ENCODE data around the gene NSMCE3. TPM values are rescaled to one million over a fixed set of nuclear protein-coding genes. Genes with fewer than 3 reads are reported as not detected.
A peak's percentile ranks its signal among the peaks of the same experiment; 100 is the strongest.

Gene NSMCE3
- total RNA-seq, 2 experiments from 2014 or later, result 11.1 to 11.2 TPM

DNA sequence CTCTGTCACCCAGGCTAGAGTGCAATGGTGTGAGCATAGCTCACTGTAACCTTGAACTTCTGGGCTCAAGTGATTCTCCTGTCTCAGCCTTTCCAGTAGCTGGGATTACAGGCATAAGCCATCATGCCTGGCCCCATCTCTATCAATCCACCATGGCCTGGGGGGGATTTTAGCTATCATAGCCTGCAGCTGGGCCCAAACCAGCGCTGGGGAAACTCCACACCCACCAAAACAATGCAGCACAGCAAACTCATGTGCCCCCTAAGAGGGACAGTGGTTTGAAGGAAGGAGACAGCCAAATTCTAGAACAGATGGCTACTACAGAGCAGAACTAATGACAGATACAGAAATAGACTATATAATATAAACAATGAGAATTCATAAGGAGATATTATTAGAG lies 13.8 kb upstream of the NSMCE3 start:
- ChIA-PET POLR2A (no interaction called here), CTCF (no interaction called here)
- peaks cover 37% of the 10 kb centered on the region for H3K27me3 Mint-ChIP-seq

DNA sequence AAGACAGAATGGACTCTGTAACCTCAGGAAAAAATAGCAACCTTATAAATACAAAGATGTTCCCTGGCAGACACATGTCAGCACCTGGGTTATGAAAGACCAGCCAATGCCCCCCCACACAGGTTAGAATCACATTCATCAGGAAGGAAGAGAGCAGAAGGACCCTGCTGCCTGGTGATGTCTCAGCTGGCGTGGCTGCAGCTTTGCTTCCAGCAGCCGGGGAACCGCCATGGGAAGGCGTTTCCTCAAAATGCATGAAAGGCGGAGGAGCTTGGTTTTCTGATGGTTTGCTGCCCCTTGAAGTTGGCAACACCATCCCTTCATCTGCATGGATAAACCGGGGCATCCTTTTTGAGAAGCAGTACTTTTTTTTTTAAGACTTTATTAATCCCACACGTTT lies 10.9 kb upstream of the NSMCE3 start:
- ChIA-PET CTCF (no interaction called here), POLR2A (no interaction called here)
- H3K4me3 Mint-ChIP-seq, result no peak overlapping the region
- peaks cover 2% of the 10 kb centered on the region for H3K9me3 Mint-ChIP-seq
- H3K4me1 Mint-ChIP-seq, result no peaks in the 10 kb centered on the region
- DNase-seq, result no peak
- H3K27ac Mint-ChIP-seq, result no peak overlapping the region
- peaks cover 25% of the 10 kb centered on the region for H3K27me3 Mint-ChIP-seq
- no peaks in the 10 kb centered on the region for H3K36me3 Mint-ChIP-seq (ENCODE audit: low read depth)

More for the DNA sequence above, 13.8 kb upstream of the NSMCE3 start:
- Mint-ChIP-seq H3K9me3 (peaks cover 2% of the 10 kb centered on the region), H3K27ac (no peak overlapping the region), H3K4me3 (no peak overlapping the region), H3K36me3 (ENCODE audit: low read depth) (no peaks in the 10 kb centered on the region), H3K4me1 (no peaks in the 10 kb centered on the region)
- no peak for DNase-seq

DNA sequence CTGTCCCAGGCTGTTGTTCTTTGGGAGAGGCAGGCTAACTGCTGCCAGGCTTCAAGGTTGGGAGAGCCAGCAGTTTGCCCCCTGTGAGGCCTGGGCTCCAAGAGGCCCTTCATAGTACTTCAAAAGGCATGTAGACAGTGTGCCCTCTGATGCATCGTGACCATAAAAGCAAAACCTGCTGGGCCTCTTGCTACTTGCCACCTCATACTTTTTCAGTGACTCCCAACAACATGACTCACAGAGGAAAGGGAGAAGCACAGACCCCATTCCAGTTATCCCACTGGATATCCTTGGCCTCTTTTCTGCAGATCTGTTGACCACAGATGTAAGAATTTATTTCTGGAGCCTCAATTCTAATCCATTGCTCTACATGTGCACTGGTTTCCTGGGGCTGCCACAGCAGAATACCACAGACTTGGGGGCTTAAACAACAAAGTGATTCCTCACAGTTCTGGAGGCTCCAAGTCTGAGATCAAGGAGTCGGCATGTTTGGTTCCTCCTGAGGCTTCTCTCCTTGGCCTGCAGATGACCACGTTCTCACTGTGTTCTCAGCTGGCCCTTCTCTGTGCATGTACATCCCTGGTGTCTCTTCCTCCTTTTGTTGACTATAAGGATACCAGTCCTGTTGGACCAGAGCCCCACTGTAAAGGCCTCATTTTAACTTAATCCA lies 8.9 kb upstream of the NSMCE3 start:
- Mint-ChIP-seq H3K36me3 (ENCODE audit: low read depth) (no peaks in the 10 kb centered on the region), H3K27me3 (peaks cover 11% of the 10 kb centered on the region), H3K4me3 (no peak overlapping the region), H3K9me3 (peaks cover 2% of the 10 kb centered on the region), H3K4me1 (no peaks in the 10 kb centered on the region), H3K27ac (no peak overlapping the region)
- ChIA-PET CTCF (no interaction called here), POLR2A (interaction anchor here (1.1 kb wide), 1 partner anchor 10 kb away, joined by 3 read pairs; no protein-coding TSS in a partner anchor)
- no peak for DNase-seq

DNA sequence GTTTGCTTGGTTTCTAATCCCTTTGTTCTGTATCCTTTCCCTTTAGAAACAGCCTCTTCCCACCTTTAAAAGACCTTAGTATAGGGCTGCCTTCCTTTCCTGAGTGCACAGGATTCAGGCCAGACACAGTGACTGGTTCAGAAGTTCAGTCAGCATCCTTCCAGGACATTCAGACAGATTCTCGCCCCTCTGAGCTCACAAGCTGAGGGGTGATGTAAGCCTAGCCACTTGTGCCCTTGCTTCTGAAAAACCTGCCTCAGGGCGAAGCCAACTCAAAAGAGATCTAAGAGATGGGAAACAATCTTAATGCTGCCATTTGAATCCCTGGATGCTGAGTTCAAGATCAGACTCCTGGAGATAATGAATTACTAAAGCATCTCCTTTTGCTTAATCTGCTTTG lies 6.7 kb upstream of the NSMCE3 start:
- H3K36me3 Mint-ChIP-seq (ENCODE audit: low read depth), result no peaks in the 10 kb centered on the region
- no peaks in the 10 kb centered on the region for H3K4me1 Mint-ChIP-seq
- H3K9me3 Mint-ChIP-seq, result no peaks in the 10 kb centered on the region
- no peak for DNase-seq
- no peak overlapping the region for H3K4me3 Mint-ChIP-seq
- H3K27me3 Mint-ChIP-seq, result peaks cover 8% of the 10 kb centered on the region
- POLR2A ChIA-PET, result no interaction called here
- no peak overlapping the region for H3K27ac Mint-ChIP-seq
- CTCF ChIA-PET, result no interaction called here

DNA sequence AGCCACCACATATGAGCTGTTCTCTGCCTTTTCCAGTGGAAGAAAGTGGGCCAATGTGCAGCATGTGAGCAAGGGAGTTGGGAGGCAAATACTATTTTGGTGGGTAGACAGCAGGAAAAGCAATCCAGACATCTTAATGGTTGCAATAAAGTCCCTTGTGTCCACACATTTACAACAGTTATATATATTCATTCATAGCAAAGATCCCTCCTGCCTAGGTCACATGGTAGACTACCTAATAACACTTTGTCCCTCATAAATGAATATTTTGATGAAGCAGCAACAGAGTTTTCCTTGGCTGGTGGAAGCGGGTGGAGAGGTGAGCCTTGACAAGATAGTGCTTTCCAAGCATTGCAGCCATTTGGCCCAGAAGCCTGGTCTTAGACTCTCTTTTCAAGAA lies 6.2 kb upstream of the NSMCE3 start:
- ChIA-PET POLR2A (no interaction called here), CTCF (no interaction called here)
- no peaks in the 10 kb centered on the region for H3K9me3 Mint-ChIP-seq
- no peak overlapping the region for H3K27ac Mint-ChIP-seq
- peaks cover 8% of the 10 kb centered on the region for H3K27me3 Mint-ChIP-seq
- H3K36me3 Mint-ChIP-seq (ENCODE audit: low read depth), result no peaks in the 10 kb centered on the region
- no peak overlapping the region for H3K4me3 Mint-ChIP-seq
- peaks cover 2% of the 10 kb centered on the region for H3K4me1 Mint-ChIP-seq
- no peak for DNase-seq

DNA sequence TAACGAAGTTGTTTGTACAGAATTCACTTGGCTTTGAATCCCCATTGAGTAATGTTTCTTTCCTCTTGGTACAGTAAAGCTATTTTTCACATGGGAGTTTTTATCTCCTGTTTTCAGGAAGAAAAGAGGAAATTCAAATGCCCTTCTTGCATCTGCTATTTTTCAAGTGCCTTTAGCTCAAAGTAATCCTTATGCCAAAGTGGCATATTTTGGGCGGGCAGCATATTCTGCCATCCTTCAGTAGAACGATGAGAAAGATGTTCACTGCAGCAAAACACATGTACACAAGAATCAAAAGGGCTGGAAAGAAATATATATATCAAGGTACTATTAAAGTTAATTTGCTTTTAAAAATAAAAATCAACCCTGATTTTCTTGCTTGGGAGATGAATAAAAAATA lies 5.3 kb upstream of the NSMCE3 start:
- POLR2A ChIA-PET, result no interaction called here
- H3K4me3 Mint-ChIP-seq, result no peak overlapping the region
- H3K4me1 Mint-ChIP-seq, result peaks cover 7% of the 10 kb centered on the region
- peaks cover under 1% of the 10 kb centered on the region for H3K27me3 Mint-ChIP-seq
- no peak overlapping the region for H3K27ac Mint-ChIP-seq
- H3K36me3 Mint-ChIP-seq (ENCODE audit: low read depth), result no peaks in the 10 kb centered on the region
- CTCF ChIA-PET, result no interaction called here
- H3K9me3 Mint-ChIP-seq, result no peaks in the 10 kb centered on the region
- DNase-seq, result no peak

DNA sequence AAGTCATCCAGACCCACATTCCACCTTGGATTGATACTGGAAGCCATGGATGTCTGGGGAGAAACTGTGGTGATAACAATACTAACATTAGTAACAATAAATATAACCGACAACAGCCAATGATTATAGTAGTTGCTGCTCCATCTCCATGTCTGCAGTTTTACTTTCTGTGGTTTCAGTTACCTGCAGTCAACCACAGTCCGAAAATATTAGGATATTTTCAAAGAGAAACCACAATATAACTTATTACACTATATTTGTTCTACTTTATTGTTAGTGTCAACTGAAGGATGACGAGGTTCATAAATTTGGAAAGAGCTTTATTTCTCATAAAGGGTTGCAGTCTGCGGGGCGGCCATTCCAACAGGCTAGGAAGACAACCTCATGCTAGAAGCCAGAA lies 2.6 kb upstream of the NSMCE3 start:
- CTCF ChIA-PET, result interaction anchor here (0.6 kb wide), 1 partner anchor 469 kb away, joined by 3 read pairs; no protein-coding TSS in a partner anchor
- POLR2A ChIA-PET, result no interaction called here
- no peak overlapping the region for H3K27ac Mint-ChIP-seq
- H3K27me3 Mint-ChIP-seq, result no peaks in the 10 kb centered on the region
- no peak overlapping the region for H3K4me3 Mint-ChIP-seq
- H3K4me1 Mint-ChIP-seq, result peaks cover 24% of the 10 kb centered on the region
- H3K9me3 Mint-ChIP-seq, result no peaks in the 10 kb centered on the region
- DNase-seq, result no peak
- no peaks in the 10 kb centered on the region for H3K36me3 Mint-ChIP-seq (ENCODE audit: low read depth)

DNA sequence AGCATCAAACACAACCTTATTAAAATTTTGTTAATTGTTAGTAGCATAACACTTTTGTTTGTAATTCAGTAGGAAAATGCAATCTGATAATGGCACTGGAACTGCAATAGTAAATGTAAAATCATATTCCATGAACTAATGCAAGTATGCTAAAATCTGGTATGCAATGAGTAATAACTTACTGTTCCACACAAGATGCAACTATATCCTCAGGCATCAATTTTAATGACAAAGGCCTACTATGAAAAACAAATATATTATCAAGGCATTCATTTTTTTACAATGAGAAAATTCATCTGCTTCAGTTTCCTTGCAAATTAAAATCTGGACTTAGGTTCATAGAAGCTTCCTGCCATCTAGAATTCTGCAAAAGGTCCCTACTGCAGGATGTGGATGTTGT lies 1.4 kb upstream of the NSMCE3 start:
- Mint-ChIP-seq H3K27ac (no peak overlapping the region), H3K27me3 (no peaks in the 10 kb centered on the region), H3K4me1 (peaks cover 36% of the 10 kb centered on the region), H3K36me3 (ENCODE audit: low read depth) (peaks cover 4% of the 10 kb centered on the region), H3K9me3 (no peaks in the 10 kb centered on the region), H3K4me3 (no peak overlapping the region)
- no peak for DNase-seq
- ChIA-PET POLR2A (no interaction called here), CTCF (no interaction called here)

DNA sequence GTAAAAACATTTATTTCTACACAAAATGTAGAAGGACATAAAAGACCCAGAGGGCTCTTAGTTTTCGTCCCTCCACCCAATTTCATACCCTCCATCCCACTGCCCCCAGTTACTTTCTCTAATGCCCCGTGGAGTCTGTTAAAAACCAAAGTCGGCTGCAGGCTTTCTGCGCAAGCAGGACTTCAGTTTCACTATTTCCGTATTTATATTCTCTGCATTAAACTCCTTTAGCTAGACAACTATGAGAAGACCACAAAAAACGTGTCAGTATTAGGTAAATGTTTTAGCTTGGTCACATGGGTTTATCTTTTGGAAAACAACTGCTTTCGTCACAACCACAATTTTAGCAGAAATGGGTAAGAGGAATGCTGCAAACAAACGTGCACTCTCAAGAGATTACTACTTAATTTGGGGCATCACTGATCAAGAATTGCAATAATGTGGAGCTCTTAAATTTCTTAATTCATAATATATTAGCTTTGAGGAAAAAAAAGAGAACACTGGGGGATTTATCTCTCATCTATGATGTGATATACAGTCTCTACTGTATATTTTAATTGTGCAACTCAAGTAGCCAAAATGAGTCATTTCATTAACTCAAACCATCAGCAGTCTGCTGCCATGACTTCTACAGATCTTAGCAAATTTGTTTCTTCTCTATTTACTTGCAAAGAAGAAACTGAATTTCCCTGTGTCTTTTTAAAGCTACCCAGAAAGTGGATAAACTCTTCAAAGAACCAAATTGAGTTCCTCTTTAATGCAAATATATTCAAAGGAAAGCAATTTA lies 740 bp upstream of the NSMCE3 start:
- peaks cover 39% of the 10 kb centered on the region for H3K4me1 Mint-ChIP-seq
- no peaks in the 10 kb centered on the region for H3K9me3 Mint-ChIP-seq
- H3K27ac Mint-ChIP-seq, result peak overlapping the region; percentile 96
- peak; percentile 32 for DNase-seq
- peak overlapping the region; percentile 88 for H3K4me3 Mint-ChIP-seq
- peaks cover 6% of the 10 kb centered on the region for H3K36me3 Mint-ChIP-seq (ENCODE audit: low read depth)
- ChIA-PET CTCF (interaction anchor here (1.0 kb wide), 1 partner anchor 168 kb away, joined by 6 read pairs; no protein-coding TSS in a partner anchor), POLR2A (no interaction called here)
- no peaks in the 10 kb centered on the region for H3K27me3 Mint-ChIP-seq

DNA sequence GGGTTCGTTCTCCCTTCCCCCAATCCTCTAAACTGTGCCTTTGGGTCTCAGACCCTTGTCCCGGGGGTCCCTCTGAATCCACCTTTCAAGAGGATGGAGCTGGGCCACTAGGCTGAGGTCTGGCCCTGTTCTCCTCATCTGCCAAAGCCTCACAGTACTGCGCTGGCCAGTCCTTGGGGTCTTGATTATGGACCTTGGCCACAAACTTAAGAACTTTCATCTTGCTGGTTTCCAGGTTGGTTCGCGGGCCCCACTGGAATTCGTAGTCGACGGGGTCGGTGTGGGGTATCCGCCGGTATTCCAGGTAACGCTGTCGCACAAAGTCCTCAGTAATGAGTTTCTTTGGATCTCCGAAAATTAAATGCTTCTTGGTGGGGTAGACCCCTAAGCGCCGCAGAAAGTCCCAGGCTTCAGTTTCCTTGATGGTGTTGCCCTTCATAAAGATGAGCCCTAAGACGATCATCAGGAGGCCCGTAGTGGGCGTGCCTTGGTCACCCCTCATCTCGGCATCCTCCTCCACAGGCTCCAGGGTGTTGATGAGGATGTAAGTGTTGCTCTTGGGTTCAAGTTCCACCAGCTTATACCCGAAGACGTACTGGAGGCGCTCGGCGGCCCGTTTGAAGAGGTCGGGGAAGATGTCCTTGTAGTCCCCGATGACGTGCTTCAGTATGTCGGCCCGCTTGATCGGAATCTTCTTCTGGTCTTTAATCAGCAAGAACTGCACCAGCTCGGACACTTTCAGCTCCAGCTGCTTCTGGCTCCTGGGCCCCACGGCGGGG lies 727 bp downstream of the NSMCE3 start:
- CTCF ChIA-PET, result no interaction called here
- POLR2A ChIA-PET, result interaction anchor here (0.7 to 1.3 kb wide), 2 partner anchors 8 to 9 kb away, joined by 3 read pairs; no protein-coding TSS in a partner anchor
- H3K27ac Mint-ChIP-seq, result peak overlapping the region; percentile 94
- H3K4me1 Mint-ChIP-seq, result peaks cover 39% of the 10 kb centered on the region
- H3K36me3 Mint-ChIP-seq (ENCODE audit: low read depth), result peaks cover 6% of the 10 kb centered on the region
- H3K27me3 Mint-ChIP-seq, result no peaks in the 10 kb centered on the region
- H3K4me3 Mint-ChIP-seq, result peak overlapping the region; percentile 99
- peak; percentile 59 for DNase-seq
- H3K9me3 Mint-ChIP-seq, result no peaks in the 10 kb centered on the region

DNA sequence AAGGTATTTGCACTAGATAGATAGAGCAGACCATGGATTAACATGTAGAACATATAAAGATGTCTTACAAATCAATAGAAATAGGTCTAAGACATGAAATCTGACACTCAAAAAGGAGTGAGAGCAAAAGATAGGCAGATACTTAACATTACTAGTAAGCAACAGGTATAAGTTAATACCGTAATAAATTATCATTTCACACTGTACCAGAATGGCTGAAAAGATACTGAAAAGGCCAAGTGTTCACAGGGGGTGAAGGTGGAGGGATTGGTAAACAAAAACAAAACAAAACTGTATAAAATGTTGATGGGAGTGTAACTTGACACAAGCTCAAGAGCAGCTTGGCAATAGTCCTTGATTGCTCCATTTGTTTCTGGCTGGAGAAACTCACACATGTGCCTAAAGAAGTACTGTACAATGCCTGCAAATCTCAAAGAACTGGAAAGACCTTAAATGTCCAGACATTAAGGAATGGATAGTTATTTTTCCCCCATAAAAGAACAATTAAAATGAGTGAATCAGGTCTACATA lies 3.5 kb downstream of the NSMCE3 start:
- Mint-ChIP-seq H3K4me1 (peaks cover 39% of the 10 kb centered on the region), H3K9me3 (no peaks in the 10 kb centered on the region), H3K36me3 (ENCODE audit: low read depth) (peaks cover 6% of the 10 kb centered on the region), H3K4me3 (no peak overlapping the region), H3K27ac (no peak overlapping the region), H3K27me3 (no peaks in the 10 kb centered on the region)
- POLR2A ChIA-PET, result no interaction called here
- CTCF ChIA-PET, result no interaction called here
- no peak for DNase-seq

DNA sequence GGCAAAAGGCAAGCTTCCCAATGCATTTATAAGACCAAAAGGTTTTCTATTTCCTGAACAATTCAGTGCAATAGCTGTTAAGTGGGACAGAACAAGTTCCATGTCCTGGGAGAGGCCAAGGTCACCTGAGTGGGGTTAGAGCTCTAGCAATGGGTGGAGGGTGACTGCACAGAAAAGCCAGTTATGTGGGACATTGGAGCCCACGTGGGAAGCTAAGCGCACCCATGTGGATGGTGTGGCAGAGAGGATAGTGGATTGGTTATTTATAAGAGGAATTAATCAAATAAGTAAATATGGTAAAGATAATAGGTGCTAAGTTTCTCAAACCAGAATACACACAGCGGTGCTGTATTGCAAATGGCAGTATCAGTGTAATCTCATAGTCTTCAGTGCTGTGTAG lies 6.3 kb downstream of the NSMCE3 start:
- CTCF ChIA-PET, result no interaction called here
- POLR2A ChIA-PET, result no interaction called here
- Mint-ChIP-seq H3K27me3 (no peaks in the 10 kb centered on the region), H3K9me3 (no peaks in the 10 kb centered on the region), H3K36me3 (ENCODE audit: low read depth) (peaks cover 6% of the 10 kb centered on the region), H3K27ac (no peak overlapping the region), H3K4me1 (peaks cover 23% of the 10 kb centered on the region), H3K4me3 (no peak overlapping the region)
- no peak for DNase-seq

DNA sequence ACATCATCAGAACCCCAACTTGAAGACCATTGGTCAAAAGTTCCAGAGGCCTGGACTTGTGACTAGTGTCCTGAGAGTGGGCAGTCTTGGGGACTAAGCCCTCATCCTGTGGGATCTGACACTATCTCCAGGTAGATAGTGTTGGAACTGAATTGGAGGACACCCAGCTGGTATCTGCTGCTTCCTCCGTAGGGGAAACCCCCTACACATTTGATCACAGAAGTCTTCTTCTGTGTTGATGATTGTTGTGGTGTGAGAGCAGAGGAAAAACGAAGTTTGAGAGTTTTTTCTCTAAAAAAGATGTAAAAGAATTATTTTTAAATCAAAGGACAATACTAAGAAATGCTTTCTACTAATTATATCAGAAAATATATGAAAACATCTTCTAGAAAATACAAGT lies 6.9 kb downstream of the NSMCE3 start:
- Mint-ChIP-seq H3K27ac (no peak overlapping the region), H3K4me3 (no peak overlapping the region), H3K27me3 (no peaks in the 10 kb centered on the region), H3K9me3 (no peaks in the 10 kb centered on the region), H3K36me3 (ENCODE audit: low read depth) (peaks cover 6% of the 10 kb centered on the region), H3K4me1 (peaks cover 20% of the 10 kb centered on the region)
- no peak for DNase-seq
- ChIA-PET CTCF (no interaction called here), POLR2A (no interaction called here)
